ENCODE results near the gene MYRIP.
"Not testable (repeated sequence)": the region's sequence is repeated elsewhere in the genome, so short reads cannot be mapped to it uniquely, and the experiment has no call there.

MYRIP gene

DNA sequence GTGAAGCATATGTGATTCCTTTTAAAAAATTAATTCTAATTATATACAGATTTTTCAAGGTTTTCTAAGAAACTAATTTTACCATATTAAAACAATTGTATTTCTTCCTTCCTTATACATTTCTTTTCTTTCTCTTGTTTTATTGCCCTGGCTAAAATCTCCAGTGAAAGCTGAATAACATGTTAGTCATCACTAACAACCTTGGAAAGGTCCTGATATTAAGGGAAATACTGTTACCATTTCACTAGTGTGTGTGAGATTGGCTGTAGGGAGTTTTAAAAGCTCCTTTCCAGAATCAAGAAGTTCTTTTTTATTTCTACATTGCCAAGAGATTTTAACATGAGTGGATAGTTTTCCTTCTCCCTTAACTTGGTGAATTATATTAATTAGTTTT is 270.4 kb downstream of the MYRIP start:
- TF ChIP-seq, protein P1, sequence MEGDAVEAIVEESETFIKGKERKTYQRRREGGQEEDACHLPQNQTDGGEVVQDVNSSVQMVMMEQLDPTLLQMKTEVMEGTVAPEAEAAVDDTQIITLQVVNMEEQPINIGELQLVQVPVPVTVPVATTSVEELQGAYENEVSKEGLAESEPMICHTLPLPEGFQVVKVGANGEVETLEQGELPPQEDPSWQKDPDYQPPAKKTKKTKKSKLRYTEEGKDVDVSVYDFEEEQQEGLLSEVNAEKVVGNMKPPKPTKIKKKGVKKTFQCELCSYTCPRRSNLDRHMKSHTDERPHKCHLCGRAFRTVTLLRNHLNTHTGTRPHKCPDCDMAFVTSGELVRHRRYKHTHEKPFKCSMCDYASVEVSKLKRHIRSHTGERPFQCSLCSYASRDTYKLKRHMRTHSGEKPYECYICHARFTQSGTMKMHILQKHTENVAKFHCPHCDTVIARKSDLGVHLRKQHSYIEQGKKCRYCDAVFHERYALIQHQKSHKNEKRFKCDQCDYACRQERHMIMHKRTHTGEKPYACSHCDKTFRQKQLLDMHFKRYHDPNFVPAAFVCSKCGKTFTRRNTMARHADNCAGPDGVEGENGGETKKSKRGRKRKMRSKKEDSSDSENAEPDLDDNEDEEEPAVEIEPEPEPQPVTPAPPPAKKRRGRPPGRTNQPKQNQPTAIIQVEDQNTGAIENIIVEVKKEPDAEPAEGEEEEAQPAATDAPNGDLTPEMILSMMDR (IDR thresholded peaks at IDR 0.05; ENCODE audit: control insufficient read depth, insufficient read depth, low read depth, low read length, missing control alignments): no peak
- no peak overlapping the region for H3K4me3 ChIP-seq (ENCODE audit: control insufficient read depth, low read depth, low read length)
- DNase-seq (ENCODE audit: low read depth): no peak

DNA sequence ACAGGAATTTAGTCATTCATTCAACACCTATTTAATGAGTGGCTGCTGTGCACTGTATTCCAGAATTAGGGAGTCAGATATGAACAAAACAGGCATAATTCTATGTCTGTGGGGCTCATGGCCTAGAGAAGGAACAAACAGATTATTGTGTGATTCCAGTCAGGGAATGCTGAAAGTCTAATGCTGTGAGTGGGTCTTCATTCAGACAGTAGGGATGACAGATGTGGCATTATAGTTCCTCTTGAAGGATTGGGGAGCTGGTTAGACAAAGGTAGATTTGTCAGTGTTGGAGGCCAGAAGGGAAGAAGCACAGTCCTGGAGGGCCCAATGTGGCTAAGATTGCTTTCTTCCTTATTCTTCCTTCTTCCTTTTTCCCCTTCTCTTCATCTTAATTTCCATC is 273.7 kb downstream of the MYRIP start:
- TF ChIP-seq, protein P1 (IDR thresholded peaks at IDR 0.05; ENCODE audit: control insufficient read depth, insufficient read depth, low read depth, low read length, missing control alignments): no peak
- DNase-seq (ENCODE audit: low read depth): no peak
- H3K4me3 ChIP-seq (ENCODE audit: control insufficient read depth, low read depth, low read length): no peak overlapping the region

DNA sequence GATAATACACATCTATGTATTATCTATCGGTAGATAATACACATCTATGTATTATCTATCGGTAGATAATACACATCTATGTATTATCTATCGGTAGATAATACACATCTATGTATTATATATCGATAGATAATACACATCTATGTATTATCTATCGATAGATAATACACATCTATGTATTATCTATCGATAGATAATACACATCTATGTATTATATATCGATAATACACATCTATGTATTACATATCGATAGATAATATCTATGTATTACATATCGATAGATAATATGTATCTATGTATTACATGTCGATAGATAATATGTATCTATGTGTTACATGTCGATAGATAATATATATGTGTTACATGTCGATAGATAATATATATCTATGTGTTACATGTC is 275.0 kb downstream of the MYRIP start:
- DNase-seq (ENCODE audit: low read depth); H3K4me3 ChIP-seq (ENCODE audit: control insufficient read depth, low read depth, low read length): not testable (repeated sequence)

DNA sequence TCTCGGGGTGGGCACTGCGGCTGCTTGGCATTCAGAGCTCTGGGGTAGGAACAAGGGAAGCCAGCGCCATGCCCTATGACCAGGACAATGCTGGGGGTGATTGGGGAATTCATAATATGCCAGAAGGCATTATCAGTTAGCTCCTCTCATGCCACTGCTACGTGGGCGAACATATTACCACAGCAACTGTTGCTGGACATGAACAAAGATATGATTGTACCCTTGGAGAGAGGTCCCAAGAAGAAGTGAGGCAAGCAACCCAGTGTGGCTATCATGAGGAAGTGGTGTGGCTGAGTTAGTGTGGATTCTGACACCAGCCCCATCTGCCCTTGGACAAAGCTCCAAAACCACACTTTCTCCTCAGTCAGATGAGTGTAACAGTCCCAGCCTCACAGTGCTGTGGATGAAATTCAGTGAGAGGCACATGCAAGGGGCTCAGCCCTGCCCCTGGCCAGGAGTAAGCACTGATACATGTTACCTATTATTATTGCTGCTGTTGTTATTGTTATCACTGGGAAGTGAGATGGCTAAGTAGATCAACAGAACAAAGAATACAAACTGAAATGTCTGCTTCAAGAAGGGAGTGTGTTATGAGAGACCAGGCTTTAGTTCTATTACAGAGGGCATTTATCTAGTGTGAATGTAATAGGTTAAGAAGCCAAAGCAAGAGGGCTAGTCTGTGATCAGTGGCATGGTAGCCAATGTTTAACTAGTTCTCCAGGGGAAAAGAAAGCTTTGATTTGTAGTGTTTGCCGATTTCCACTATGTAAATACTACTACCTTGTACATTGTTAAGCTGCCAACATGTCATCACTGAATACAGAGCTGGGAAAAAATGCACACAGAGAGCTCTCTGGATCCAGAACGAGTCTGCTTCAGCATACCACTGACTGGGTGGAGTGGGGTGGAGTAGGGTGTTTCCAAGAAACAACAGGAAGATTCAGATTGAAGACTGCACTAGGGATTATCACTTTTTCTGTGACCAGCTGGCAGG is 277.8 kb downstream of the MYRIP start:
- DNase-seq (ENCODE audit: low read depth): no peak
- H3K4me3 ChIP-seq (ENCODE audit: control insufficient read depth, low read depth, low read length): no peak overlapping the region
- TF ChIP-seq, protein P1 (IDR thresholded peaks at IDR 0.05; ENCODE audit: control insufficient read depth, insufficient read depth, low read depth, low read length, missing control alignments): no peak

DNA sequence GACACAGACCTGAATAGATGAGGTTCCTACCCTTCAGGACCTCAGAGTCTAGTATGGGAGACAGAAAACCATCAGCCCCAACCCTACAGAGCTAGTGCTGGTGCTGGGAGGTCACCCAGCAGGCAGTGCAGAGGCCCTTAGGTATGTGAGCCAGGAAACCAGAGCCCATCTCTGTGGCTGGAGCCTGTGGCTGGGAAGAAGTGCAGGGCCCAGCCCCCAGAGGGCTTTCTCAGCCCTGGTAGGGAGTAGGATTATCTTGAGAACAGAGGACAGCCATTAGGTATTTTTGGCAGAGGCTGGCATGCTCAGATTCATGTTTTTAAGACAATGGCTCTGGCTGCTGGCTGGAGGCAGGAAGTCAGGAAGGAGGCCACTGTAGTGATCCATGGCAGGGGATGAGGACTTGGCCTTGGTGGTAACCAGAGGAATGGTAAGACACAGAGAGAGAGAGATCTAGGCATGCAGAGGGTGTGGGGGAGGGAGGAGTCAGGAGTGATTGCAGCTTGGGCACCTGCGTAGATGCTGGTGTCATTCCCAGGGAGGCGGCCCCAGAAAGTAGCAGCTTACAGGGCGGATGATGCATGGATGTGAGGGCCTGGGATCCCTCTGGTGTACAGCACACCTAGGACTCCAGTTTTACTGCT is 279.2 kb downstream of the MYRIP start:
- TF ChIP-seq, protein P1 (IDR thresholded peaks at IDR 0.05; ENCODE audit: control insufficient read depth, insufficient read depth, low read depth, low read length, missing control alignments): no peak

DNA sequence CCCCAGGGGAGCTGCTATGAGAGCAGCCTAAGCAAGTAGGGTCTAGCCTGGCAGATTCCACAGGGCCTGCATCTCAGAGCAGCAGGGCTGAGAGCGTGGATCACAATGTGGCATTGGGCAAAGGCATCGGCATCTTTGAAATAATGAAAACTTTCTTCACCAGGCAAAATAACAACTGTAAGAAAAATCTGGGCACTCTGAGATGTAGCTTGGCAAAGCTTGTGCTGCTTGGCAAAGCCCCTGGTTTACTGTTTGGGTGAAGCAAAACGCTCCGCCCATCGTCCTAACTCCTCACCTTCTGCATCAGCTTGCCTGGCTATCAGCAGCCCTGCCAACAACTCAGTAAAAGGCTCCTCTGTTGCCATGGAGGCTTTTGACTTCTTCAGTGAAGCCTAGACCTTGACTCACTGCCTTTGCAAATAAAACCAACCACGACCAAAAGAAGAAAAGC is 287.3 kb downstream of the MYRIP start:
- no peak overlapping the region for H3K4me3 ChIP-seq (ENCODE audit: control insufficient read depth, low read depth, low read length)
- TF ChIP-seq, protein P1 (IDR thresholded peaks at IDR 0.05; ENCODE audit: control insufficient read depth, insufficient read depth, low read depth, low read length, missing control alignments): no peak
- DNase-seq (ENCODE audit: low read depth): no peak

More for the DNA sequence above, 279.2 kb downstream of the MYRIP start:
- no peak for DNase-seq (ENCODE audit: low read depth)
- no peak overlapping the region for H3K4me3 ChIP-seq (ENCODE audit: control insufficient read depth, low read depth, low read length)

All from AG09309 (cell line).